Stimulated activated naive CD4-positive, alpha-beta T cell (primary cell): ENCODE data around the gene SLC12A8.
A peak's percentile ranks its signal among the peaks of the same experiment; 100 is the strongest.

ENCODE experiments used
- DNase-seq, 6 experiments: peaks; one replicate each; lab custom pipeline; 2025; lab: John Stamatoyannopoulos, UW

SLC12A8 gene

GRCh38 chr3:125076464-125076863, 136.1 kb downstream of the SLC12A8 start:
- DNase-seq, result no peak

- DNase-seq, result no peak
Measured at GRCh38 chr3:125075738-125076137, 136.8 kb downstream of the SLC12A8 start.

GRCh38 chr3:125073390-125073905, 139.1 kb downstream of the SLC12A8 start:
- no peak for DNase-seq

GRCh38 chr3:125072749-125073389, 139.7 kb downstream of the SLC12A8 start:
- DNase-seq, result no peak

- no peak for DNase-seq
Measured at GRCh38 chr3:125072301-125072700, 140.2 kb downstream of the SLC12A8 start.

- no peak for DNase-seq
Measured at GRCh38 chr3:125069968-125070745, 142.4 kb downstream of the SLC12A8 start.

GRCh38 chr3:125069452-125069851, 143.1 kb downstream of the SLC12A8 start:
- DNase-seq, result no peak

- no peak for DNase-seq
Measured at GRCh38 chr3:125068265-125068664, 144.3 kb downstream of the SLC12A8 start.

GRCh38 chr3:125067225-125067624, 145.3 kb downstream of the SLC12A8 start:
- DNase-seq, result no peak

GRCh38 chr3:125062904-125063618, 149.5 kb downstream of the SLC12A8 start:
- no peak for DNase-seq

- no peak for DNase-seq
Measured at GRCh38 chr3:125061646-125062045, 150.9 kb downstream of the SLC12A8 start.

GRCh38 chr3:125061170-125061569, 151.4 kb downstream of the SLC12A8 start:
- DNase-seq, result no peak

GRCh38 chr3:125059488-125060245, 152.9 kb downstream of the SLC12A8 start:
- DNase-seq, result no peak

- no peak for DNase-seq
Measured at GRCh38 chr3:125058959-125059358, 153.6 kb downstream of the SLC12A8 start.

- DNase-seq, result no peak
Measured at GRCh38 chr3:125058529-125058928, 154.0 kb downstream of the SLC12A8 start.

GRCh38 chr3:125057186-125057850, 155.2 kb downstream of the SLC12A8 start:
- DNase-seq, result no peak

- DNase-seq, result peak; percentile 53 to 69 (median 62)
Measured at GRCh38 chr3:125055913-125056745, 156.4 kb downstream of the SLC12A8 start, which contains the start of gene HEG1. Gene HEG1, minus strand, starts transcription at chr3:125055997. Its CDS starts 107 bp downstream, at chr3:125055890.

- DNase-seq, result peak in 5 of 6 experiments; percentile 10 to 69 (median 26)
Measured at GRCh38 chr3:125055331-125055912, 157.1 kb downstream of the SLC12A8 start.

GRCh38 chr3:125054449-125055329, 157.9 kb downstream of the SLC12A8 start:
- DNase-seq, result peak in 4 of 6 experiments; percentile 1 to 47 (median 33)
